Muscle of leg (tissue), 16 donors: ENCODE data around the gene SERPIND1. TPM values are rescaled to one million over a fixed set of nuclear protein-coding genes. Genes with fewer than 3 reads are reported as not detected.
"Not testable (repeated sequence)": the region's sequence is repeated elsewhere in the genome, so short reads cannot be mapped to it uniquely, and the experiment has no call there.

ENCODE experiments used
- DNase-seq: peaks from one replicate; pipeline ENCODE4 v3.0.0; 2013
- H3K27ac ChIP-seq: one replicate; pipeline ENCODE4 v1.5.1; 2013; ENCODE audit warnings: mild to moderate bottlenecking, low read length, control low read depth
- H3K27me3 ChIP-seq: one replicate; pipeline ENCODE4 v1.6.1; 2013; ENCODE audit warnings: low read length; ENCODE audit not compliant: control insufficient read depth, insufficient read depth
- H3K36me3 ChIP-seq: one replicate; pipeline ENCODE4 v1.6.1; 2013; ENCODE audit warnings: low read length; ENCODE audit not compliant: control insufficient read depth, insufficient read depth
- H3K4me1 ChIP-seq: one replicate; pipeline ENCODE4 v1.6.1; 2013; ENCODE audit warnings: low read length; ENCODE audit not compliant: control insufficient read depth, insufficient read depth
- H3K4me3 ChIP-seq: one replicate; pipeline ENCODE4 v1.5.1; 2013; ENCODE audit warnings: low read length, control low read depth
- H3K9me3 ChIP-seq: replicated peaks from 2 replicates; pipeline ENCODE4 v1.6.1; 2013; ENCODE audit warnings: low read depth, low read length; ENCODE audit not compliant: control insufficient read depth
- WGBS: methylation state at CpG from one replicate; pipeline ENCODE4 v1.1.5; 2013; ENCODE audit warnings: missing lambda C conversion rate; ENCODE audit not compliant: insufficient coverage; 5-methylcytosine and 5-hydroxymethylcytosine counted together
- long read RNA-seq, 11 donors: transcript quantifications; one replicate each; lab custom pipeline, GENCODE V29; 2026
- polyA plus RNA-seq, 8 donors: library from polyadenylated mRNA; unstranded; fragments of 120-200 nt; gene quantifications; one replicate each; pipeline versions ENCODE4 v1.2.1 to v1.2.3, GENCODE V29; 2013; ENCODE audit warnings: inconsistent platforms in 1 of 8, low replicate concordance in 1 of 8; ENCODE audit not compliant: insufficient read length in 8 of 8, insufficient read depth in 1 of 8
- total RNA-seq: library from RNA; stranded (reverse); fragments of 120-200 nt; gene quantifications from one replicate; pipeline ENCODE4 v1.2.4, GENCODE V29; 2013

The SERPIND1 gene
- total RNA-seq (0.09 TPM), polyA plus RNA-seq (1 to 10 TPM in 1 of 8 donors, under 1 TPM in 4, not detected in 3; 0.05 to 1.5 (median 0.13) TPM)
- long read RNA-seq, donor 1 = 0 reads
- long read RNA-seq, donor 2 = 0 reads
- long read RNA-seq, donor 3 = 0 reads
- long read RNA-seq, donor 4 = 0 reads
- long read RNA-seq, donor 5 = 0 reads
- long read RNA-seq, donor 6, partial matches to known transcripts = 0 of 1 reads
- long read RNA-seq, donor 6, other reads (novel, unspliced or antisense) = 0 of 1 reads
- long read RNA-seq, donor 7 = 0 reads
- long read RNA-seq, donor 8 = 0 reads
- long read RNA-seq, donor 9 = 0 reads
- long read RNA-seq, donor 10 = 0 reads
- long read RNA-seq, donor 11 = 0 reads

- Histone ChIP-seq H3K4me3 (no peak within 1 kb of the TSS), H3K9me3 (no peaks in the 10 kb centered on the region), H3K36me3 (peaks cover 9% of the 10 kb centered on the region), H3K4me1 (no peaks in the 10 kb centered on the region), H3K27ac (no peak within 1 kb of the TSS), H3K27me3 (no peaks in the 10 kb centered on the region)
- no peak for DNase-seq
- 93% methylated on average over 2 of the region's 4 CpGs for WGBS
These were observed at the start of gene SERPIND1 for GRCh38 chr22:20773793-20774212. SERPIND1 (plus strand) TSS chr22:20774113; CDS start chr22:20779313, 5,200 bp downstream.

GRCh38 chr22:20724676-20725454 lies 49.0 kb upstream of the SERPIND1 start:
- DNase-seq = no peak
- Histone ChIP-seq H3K36me3 (peaks cover 46% of the 10 kb centered on the region), H3K27me3 (no peaks in the 10 kb centered on the region), H3K9me3 (no peaks in the 10 kb centered on the region), H3K4me1 (no peaks in the 10 kb centered on the region), H3K27ac (no peak overlapping the region), H3K4me3 (no peak overlapping the region)
- WGBS = 94% methylated on average over 5 of the region's 9 CpGs

GRCh38 chr22:20725987-20726558 lies 47.8 kb upstream of the SERPIND1 start:
- peaks cover 47% of the 10 kb centered on the region for H3K36me3 ChIP-seq
- no peaks in the 10 kb centered on the region for H3K4me1 ChIP-seq
- DNase-seq = no peak
- H3K27me3 ChIP-seq = no peaks in the 10 kb centered on the region
- no peak overlapping the region for H3K27ac ChIP-seq
- H3K4me3 ChIP-seq = no peak overlapping the region
- no peaks in the 10 kb centered on the region for H3K9me3 ChIP-seq
- 92% methylated on average over 7 of the region's 11 CpGs for WGBS

GRCh38 chr22:20727118-20728015 lies 46.5 kb upstream of the SERPIND1 start:
- H3K27ac ChIP-seq = no peak overlapping the region
- no peaks in the 10 kb centered on the region for H3K4me1 ChIP-seq
- DNase-seq = no peak
- H3K27me3 ChIP-seq = no peaks in the 10 kb centered on the region
- H3K9me3 ChIP-seq = no peaks in the 10 kb centered on the region
- H3K36me3 ChIP-seq = peaks cover 40% of the 10 kb centered on the region
- WGBS = 89% methylated on average over 20 of the region's 29 CpGs
- H3K4me3 ChIP-seq = no peak overlapping the region

GRCh38 chr22:20728523-20729190 lies 45.3 kb upstream of the SERPIND1 start:
- 81% methylated on average over 8 of the region's 10 CpGs for whole genome bisulfite sequencing
- no peak for DNase-seq
- Histone ChIP-seq H3K36me3 (peaks cover 40% of the 10 kb centered on the region), H3K27ac (no peak overlapping the region), H3K9me3 (no peaks in the 10 kb centered on the region), H3K4me3 (no peak overlapping the region), H3K4me1 (no peaks in the 10 kb centered on the region), H3K27me3 (no peaks in the 10 kb centered on the region)

- 92% methylated on average over 13 of the region's 13 CpGs for WGBS
- Histone ChIP-seq H3K27ac (no peak overlapping the region), H3K4me3 (no peak overlapping the region), H3K36me3 (peaks cover 40% of the 10 kb centered on the region), H3K9me3 (no peaks in the 10 kb centered on the region), H3K27me3 (no peaks in the 10 kb centered on the region), H3K4me1 (no peaks in the 10 kb centered on the region)
- no peak for DNase-seq
These were observed 44.7 kb upstream of the SERPIND1 start for GRCh38 chr22:20729194-20729593.

- DNase-seq, H3K27me3 ChIP-seq, H3K4me1 ChIP-seq, H3K27ac ChIP-seq, H3K9me3 ChIP-seq, H3K4me3 ChIP-seq: not testable (repeated sequence)
- peaks cover 20% of the 10 kb centered on the region for H3K36me3 ChIP-seq
- 87% methylated on average over 3 of the region's 8 CpGs for WGBS
These were observed 41.5 kb upstream of the SERPIND1 start for GRCh38 chr22:20732431-20732830.

- not testable (repeated sequence) for H3K4me3 ChIP-seq, DNase-seq, H3K27ac ChIP-seq, H3K27me3 ChIP-seq, H3K4me1 ChIP-seq, H3K36me3 ChIP-seq, H3K9me3 ChIP-seq
- WGBS = no CpG with 5 or more reads among the region's 15 CpGs
These were observed 38.4 kb upstream of the SERPIND1 start for GRCh38 chr22:20735356-20736162.

GRCh38 chr22:20736891-20737290 lies 37.0 kb upstream of the SERPIND1 start:
- not testable (repeated sequence) for H3K4me1 ChIP-seq, H3K27me3 ChIP-seq, H3K9me3 ChIP-seq, H3K4me3 ChIP-seq, H3K27ac ChIP-seq, DNase-seq
- H3K36me3 ChIP-seq = peaks cover 15% of the 10 kb centered on the region
- WGBS = 100% methylated on average over 3 of the region's 3 CpGs
